H9 (cell line): ENCODE results near the gene RAI14. TPM values are rescaled to one million over a fixed set of nuclear protein-coding genes. Genes with fewer than 3 reads are reported as not detected.

Source experiments
- DNase-seq: peaks from one replicate; pipeline ENCODE4 v3.0.0-alpha.2; 2017
- H2AFZ ChIP-seq: one replicate; pipeline ENCODE4 v1.6.1; 2013; ENCODE audit warnings: mild to moderate bottlenecking, low read length, control low read depth, moderate library complexity
- H2AK5ac ChIP-seq: 2 replicates; pipeline ENCODE4 v1.6.1; 2013; ENCODE audit warnings: low read length, control low read depth, mixed read lengths; ENCODE audit not compliant: insufficient read length
- H2BK120ac ChIP-seq: one replicate; pipeline ENCODE4 v1.6.1; 2013; ENCODE audit warnings: low read depth, mild to moderate bottlenecking, low read length, control low read depth, inconsistent platforms; ENCODE audit not compliant: poor library complexity, severe bottlenecking
- H2BK12ac ChIP-seq: 2 replicates; pipeline ENCODE4 v1.6.1; 2013; ENCODE audit warnings: low read length, control low read depth, mixed read lengths, low read depth; ENCODE audit not compliant: insufficient read length
- H2BK15ac ChIP-seq: 2 replicates; pipeline ENCODE4 v1.6.1; 2013; ENCODE audit warnings: low read depth, low read length, control low read depth
- H2BK20ac ChIP-seq: one replicate; pipeline ENCODE4 v1.6.1; 2013; ENCODE audit warnings: low read depth, mild to moderate bottlenecking, low read length, control low read depth, inconsistent platforms; ENCODE audit not compliant: poor library complexity, severe bottlenecking
- H2BK5ac ChIP-seq: 2 replicates; pipeline ENCODE4 v1.6.1; 2013; ENCODE audit warnings: low read length, control low read depth, mixed read lengths; ENCODE audit not compliant: insufficient read length
- H3K14ac ChIP-seq: 2 replicates; pipeline ENCODE4 v1.6.1; 2013; ENCODE audit warnings: low read length, control low read depth; ENCODE audit not compliant: insufficient read depth
- H3K18ac ChIP-seq: 2 replicates; pipeline ENCODE4 v1.6.1; 2013; ENCODE audit warnings: low read depth, mild to moderate bottlenecking, mixed read lengths, low read length, control low read depth; ENCODE audit not compliant: insufficient read length
- H3K23ac ChIP-seq: 2 replicates; pipeline ENCODE4 v1.6.1; 2013; ENCODE audit warnings: low read length, control low read depth, mixed read lengths, low read depth; ENCODE audit not compliant: insufficient read length
- H3K23me2 ChIP-seq: 2 replicates; pipeline ENCODE4 v1.6.1; 2013; ENCODE audit warnings: low read depth, mild to moderate bottlenecking, mixed read lengths, low read length, control low read depth; ENCODE audit not compliant: insufficient read length, poor library complexity, severe bottlenecking
- H3K27ac ChIP-seq: 2 replicates; pipeline ENCODE4 v1.5.1; 2013; ENCODE audit warnings: low read length, control low read depth, mixed read lengths, low read depth; ENCODE audit not compliant: insufficient read length
- H3K27me3 ChIP-seq: 2 replicates; pipeline ENCODE4 v1.6.1; 2013; ENCODE audit warnings: low read length, control low read depth, inconsistent platforms; ENCODE audit not compliant: insufficient read depth
- H3K4ac ChIP-seq: 2 replicates; pipeline ENCODE4 v1.6.1; 2013; ENCODE audit warnings: low read depth, mild to moderate bottlenecking, control low read depth, inconsistent platforms, low read length, moderate library complexity
- H3K4me1 ChIP-seq: 2 replicates; pipeline ENCODE4 v1.6.1; 2013; ENCODE audit warnings: low read length, control low read depth, inconsistent platforms; ENCODE audit not compliant: insufficient read depth
- H3K4me2 ChIP-seq: 2 replicates; pipeline ENCODE4 v1.6.1; 2013; ENCODE audit warnings: low read length, control low read depth, mixed read lengths; ENCODE audit not compliant: insufficient read length, insufficient read depth
- H3K56ac ChIP-seq: 2 replicates; pipeline ENCODE4 v1.6.1; 2013; ENCODE audit warnings: low read depth, mild to moderate bottlenecking, mixed read lengths, low read length, control low read depth; ENCODE audit not compliant: insufficient read length
- H3K79me1 ChIP-seq: 2 replicates; pipeline ENCODE4 v1.6.1; 2013; ENCODE audit warnings: low read depth, mild to moderate bottlenecking, moderate library complexity, low read length, control low read depth, inconsistent platforms; ENCODE audit not compliant: insufficient read depth, poor library complexity, severe bottlenecking
- H3K79me2 ChIP-seq: 2 replicates; pipeline ENCODE4 v1.6.1; 2013; ENCODE audit warnings: low read length, control low read depth, inconsistent platforms; ENCODE audit not compliant: insufficient read depth
- H3K9ac ChIP-seq: 2 replicates; pipeline ENCODE4 v1.6.1; 2013; ENCODE audit warnings: low read length, control low read depth, mixed read lengths; ENCODE audit not compliant: insufficient read length; ENCODE audit errors: extremely low read depth
- H3K9me3 ChIP-seq: one replicate; pipeline ENCODE4 v1.6.1; 2013; ENCODE audit warnings: low read depth, low read length, inconsistent platforms; ENCODE audit not compliant: control insufficient read depth
- H3T11ph ChIP-seq: one replicate; pipeline ENCODE4 v1.6.1; 2013; ENCODE audit warnings: mild to moderate bottlenecking, low read length, control low read depth, inconsistent platforms
- H4K20me1 ChIP-seq: one replicate; pipeline ENCODE4 v1.6.1; 2013; ENCODE audit not compliant: control insufficient read depth, insufficient read length, insufficient read depth
- H4K5ac ChIP-seq: 2 replicates; pipeline ENCODE4 v1.6.1; 2013; ENCODE audit warnings: low read depth, mild to moderate bottlenecking, mixed read lengths, low read length, control low read depth; ENCODE audit not compliant: insufficient read length
- H4K8ac ChIP-seq: replicated peaks from 2 replicates; pipeline ENCODE4 v1.6.1; 2013; ENCODE audit warnings: low read length, control low read depth, mixed read lengths, low read depth; ENCODE audit not compliant: insufficient read length
- H4K91ac ChIP-seq: 2 replicates; pipeline ENCODE4 v1.6.1; 2013; ENCODE audit warnings: low read depth, mild to moderate bottlenecking, moderate library complexity, mixed read lengths, low read length, control low read depth; ENCODE audit not compliant: insufficient read length
- H3K27ac Mint-ChIP-seq, 3 experiments: 2 replicates in 2 of 3; 3 replicates in 1 of 3; pipeline ENCODE4 v1.8.0; 2020 to 2021; ENCODE audit warnings: mixed read lengths in 3 of 3, mild to moderate bottlenecking in 1 of 3, moderate library complexity in 1 of 3
- H3K27me3 Mint-ChIP-seq: 2 replicates; pipeline ENCODE4 v1.8.0; 2021; ENCODE audit warnings: low read depth, mild to moderate bottlenecking, moderate library complexity, mixed read lengths
- H3K36me3 Mint-ChIP-seq, 3 experiments: 2 replicates in 2 of 3; 3 replicates in 1 of 3; pipeline ENCODE4 v1.8.0; 2020 to 2021; ENCODE audit warnings: low read depth in 3 of 3, mixed read lengths in 3 of 3; ENCODE audit not compliant: insufficient read depth in 1 of 3
- H3K4me1 Mint-ChIP-seq, 2 experiments: 2 replicates each; pipeline ENCODE4 v1.8.0; 2020; ENCODE audit warnings: mixed read lengths in 2 of 2
- H3K4me3 Mint-ChIP-seq, 2 experiments: 2 replicates in 1 of 2; 3 replicates in 1 of 2; pipeline ENCODE4 v1.8.0; 2020 to 2021; ENCODE audit warnings: mild to moderate bottlenecking in 2 of 2, mixed read lengths in 2 of 2, moderate library complexity in 1 of 2
- H3K9me3 Mint-ChIP-seq, 2 experiments: 2 replicates in 1 of 2; 3 replicates in 1 of 2; pipeline ENCODE4 v1.8.0; 2020; ENCODE audit warnings: mild to moderate bottlenecking in 2 of 2, mixed read lengths in 2 of 2, moderate library complexity in 1 of 2
- CTCF ChIP-seq: fragments of 200-600 bp; sonication (generic); conservative IDR thresholded peaks from 3 replicates; pipeline ENCODE4 v1.8.0; 2021; ENCODE audit warnings: antibody characterized with exemption, mild to moderate bottlenecking
- WGBS: extraction: QIAGEN DNeasy Blood & Tissue Kit; methylation state at CpG from one replicate; pipeline ENCODE4 v1.1.7; 2013; ENCODE audit warnings: missing lambda C conversion rate, low lambda C conversion rate, mixed read lengths; ENCODE audit not compliant: insufficient read length; ENCODE audit errors: extremely low coverage; 5-methylcytosine and 5-hydroxymethylcytosine counted together
- total RNA-seq: library from RNA; stranded (reverse); gene quantifications from 2 replicates; pipeline ENCODE4 v1.2.1, GENCODE V29; 2021

The RAI14 gene
- total RNA-seq, 1 experiment from 2014 or later = 127 TPM

DNA sequence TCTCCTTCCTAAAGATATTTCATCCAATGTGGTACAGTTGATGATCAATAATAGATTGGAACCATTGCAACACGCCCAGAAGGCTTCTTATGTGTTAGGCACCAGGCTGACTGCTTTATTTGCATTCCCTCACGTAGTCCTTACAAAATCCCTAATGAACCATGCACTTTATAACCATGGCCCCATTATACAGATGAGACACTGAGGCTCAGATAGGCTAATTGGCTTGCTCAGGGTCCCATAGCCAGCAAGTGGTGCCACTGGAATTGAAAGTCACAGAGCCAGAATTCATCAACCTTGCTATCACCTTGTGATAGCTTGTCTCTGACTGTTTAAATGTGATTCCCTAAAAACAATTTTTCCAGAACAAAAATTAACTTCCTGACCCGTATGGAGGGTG is 27.8 kb upstream of the RAI14 start:
- H3K14ac ChIP-seq = no peak overlapping the region
- H3K27ac ChIP-seq = no peak overlapping the region
- H2BK5ac ChIP-seq = no peak overlapping the region
- no peak for DNase-seq
- Mint-ChIP-seq H3K27me3 (no peaks in the 10 kb centered on the region; the same call in 1 of the 2 replicates), H3K4me1 (peaks cover 9 to 15% of the 10 kb centered on the region in 2 experiments), H3K4me3 (no peak overlapping the region), H3K9me3 (peaks cover 14 to 15% of the 10 kb centered on the region in 2 experiments), H3K27ac (no peak overlapping the region), H3K36me3 (peaks cover 3 to 15% (median 4%) of the 10 kb centered on the region in 3 experiments; a peak in 5 of 7 replicates)
- H2AK5ac ChIP-seq = no peak overlapping the region
- no peak for TF ChIP-seq CTCF
- no peaks in the 10 kb centered on the region for H4K20me1 ChIP-seq
- peaks cover 8% of the 10 kb centered on the region for H3K9me3 ChIP-seq
- no peaks in the 10 kb centered on the region for H3K79me2 ChIP-seq
- H3K4me1 ChIP-seq = peaks cover 7% of the 10 kb centered on the region
- no peak overlapping the region for H3K56ac ChIP-seq
- no peak overlapping the region for H4K8ac ChIP-seq
- no peak overlapping the region for H3K18ac ChIP-seq
- H4K5ac ChIP-seq = no peak overlapping the region
- H4K91ac ChIP-seq = no peak overlapping the region
- no peak overlapping the region for H2BK20ac ChIP-seq
- H3K23ac ChIP-seq = no peak overlapping the region
- no peak overlapping the region for H3T11ph ChIP-seq
- H3K27me3 ChIP-seq = no peaks in the 10 kb centered on the region
- H3K4ac ChIP-seq = no peak overlapping the region
- H3K9ac ChIP-seq = no peak overlapping the region
- H2BK120ac ChIP-seq = no peak overlapping the region
- no peak overlapping the region for H2AFZ ChIP-seq
- no CpG with 5 or more reads among the region's 3 CpGs for WGBS
- no peak overlapping the region for H3K4me2 ChIP-seq
- H3K79me1 ChIP-seq = no peaks in the 10 kb centered on the region
- H3K23me2 ChIP-seq = no peaks in the 10 kb centered on the region
- no peak overlapping the region for H2BK15ac ChIP-seq
- no peak overlapping the region for H2BK12ac ChIP-seq
